ACHN (cell line): ENCODE measurements around the gene GBE1.
"Not testable (repeated sequence)": the region's sequence is repeated elsewhere in the genome, so short reads cannot be mapped to it uniquely, and the experiment has no call there.

Experiments
- DNase-seq: peaks from one replicate; pipeline ENCODE4 v3.0.0-alpha.2; 2015
- in situ Hi-C: cut with HindIII; loops from 2 replicates; pipeline ENCODE4 v1.10.0; 2017; ENCODE audit warnings: low sequenced_read_pairs, low pct_ligation_motif_present, low pct_unique_long_range_greater_than_20kb

Gene GBE1

GRCh38 chr3:81760215-81760614 is 1.2 kb downstream of the GBE1 start:
- peak; percentile 10 for DNase-seq
- in situ Hi-C loops = no loop called here

- in situ Hi-C loops, DNase-seq: not testable (repeated sequence)
These were observed 2.7 kb downstream of the GBE1 start for GRCh38 chr3:81758771-81759170.

- DNase-seq = no peak
- in situ Hi-C loops = no loop called here
These were observed 3.2 kb downstream of the GBE1 start for GRCh38 chr3:81758275-81758674.

GRCh38 chr3:81753416-81754027 is 7.9 kb downstream of the GBE1 start:
- DNase-seq = no peak
- in situ Hi-C loops = no loop called here

GRCh38 chr3:81752604-81753003 is 8.8 kb downstream of the GBE1 start:
- DNase-seq = no peak
- in situ Hi-C loops = no loop called here

GRCh38 chr3:81749265-81749664 is 12.2 kb downstream of the GBE1 start:
- DNase-seq = no peak
- in situ Hi-C loops = no loop called here

- DNase-seq = not testable (repeated sequence)
These were observed 14.2 kb downstream of the GBE1 start for GRCh38 chr3:81747280-81747679.

GRCh38 chr3:81744366-81744765 is 17.1 kb downstream of the GBE1 start:
- DNase-seq = peak; percentile 87

More at GRCh38 chr3:81747280-81747679, 14.2 kb downstream of the GBE1 start:
- in situ Hi-C loops = not testable (repeated sequence)

GRCh38 chr3:81743096-81744025 is 18.1 kb downstream of the GBE1 start:
- in situ Hi-C loops = no loop called here
- peak; percentile 67 for DNase-seq

More at GRCh38 chr3:81744366-81744765, 17.1 kb downstream of the GBE1 start:
- in situ Hi-C loops = no loop called here

GRCh38 chr3:81742581-81742980 is 18.9 kb downstream of the GBE1 start:
- in situ Hi-C loops = no loop called here
- DNase-seq = no peak

GRCh38 chr3:81741216-81741615 is 20.2 kb downstream of the GBE1 start:
- DNase-seq = no peak
- in situ Hi-C loops = no loop called here

- DNase-seq = no peak
- in situ Hi-C loops = no loop called here
These were observed 20.7 kb downstream of the GBE1 start for GRCh38 chr3:81740731-81741130.

- no peak for DNase-seq
- in situ Hi-C loops = no loop called here
These were observed 26.1 kb downstream of the GBE1 start for GRCh38 chr3:81735334-81735733.

GRCh38 chr3:81734742-81735141 is 26.7 kb downstream of the GBE1 start:
- no peak for DNase-seq
- in situ Hi-C loops = no loop called here

- DNase-seq = no peak
- in situ Hi-C loops = no loop called here
These were observed 28.8 kb downstream of the GBE1 start for GRCh38 chr3:81732642-81733041.

GRCh38 chr3:81728766-81729544 is 32.5 kb downstream of the GBE1 start:
- in situ Hi-C loops = no loop called here

GRCh38 chr3:81726735-81727134 is 34.7 kb downstream of the GBE1 start:
- no peak for DNase-seq
- in situ Hi-C loops = no loop called here

More at GRCh38 chr3:81728766-81729544, 32.5 kb downstream of the GBE1 start:
- DNase-seq = peak; percentile 75

- DNase-seq = no peak
- in situ Hi-C loops = no loop called here
These were observed 35.3 kb downstream of the GBE1 start for GRCh38 chr3:81726132-81726531.

GRCh38 chr3:81723732-81724313 is 37.6 kb downstream of the GBE1 start:
- peak; percentile 53 for DNase-seq
- in situ Hi-C loops = no loop called here
